ENCODE data around the gene ACAT2.

- no peak for TF ChIP-seq CTCF (tag by site-specific recombination; IDR thresholded peaks at IDR 0.05)
- no peak for TF ChIP-seq YY1 (tag by site-specific recombination; IDR thresholded peaks at IDR 0.05)
- TF ChIP-seq ZNF610 (tag by site-specific recombination; IDR thresholded peaks at IDR 0.05; ENCODE audit: borderline replicate concordance), result no peak
- TF ChIP-seq PATZ1 (tag by site-specific recombination; IDR thresholded peaks at IDR 0.05), result no peak
- no peak for TF ChIP-seq ZNF335 (tag by site-specific recombination; conservative IDR thresholded peaks at IDR 0.05)
- no peak for TF ChIP-seq PBX3 (CRISPR knock-in tag; IDR thresholded peaks at IDR 0.05)
- TF ChIP-seq ZNF37A (tag by site-specific recombination; IDR thresholded peaks at IDR 0.05), result no peak
- no peak for TF ChIP-seq KLF16 (tag by site-specific recombination; IDR thresholded peaks at IDR 0.05)
- TF ChIP-seq ZNF792 (tag by site-specific recombination; IDR thresholded peaks at IDR 0.05), result no peak
- TF ChIP-seq MYNN (tag by site-specific recombination; IDR thresholded peaks at IDR 0.05; ENCODE audit: borderline replicate concordance), result no peak
- TF ChIP-seq SCRT1 (tag by site-specific recombination; IDR thresholded peaks at IDR 0.05; ENCODE audit: borderline replicate concordance), result no peak
These were observed 59.3 kb downstream of the ACAT2 start for GRCh38 chr6:159821122-159821521.
